Activated naive CD8-positive, alpha-beta T cell (primary cell): ENCODE results near the gene LINS1.
A peak's percentile ranks its signal among the peaks of the same experiment; 100 is the strongest.

Experiments used
- H3K27ac Mint-ChIP-seq: one replicate; pipeline ENCODE4 v1.8.0; 2021; ENCODE audit warnings: mixed read lengths
- H3K27me3 Mint-ChIP-seq: one replicate; pipeline ENCODE4 v1.8.0; 2021; ENCODE audit warnings: mixed read lengths
- H3K36me3 Mint-ChIP-seq: one replicate; pipeline ENCODE4 v1.8.0; 2021; ENCODE audit warnings: mixed read lengths
- H3K4me1 Mint-ChIP-seq: one replicate; pipeline ENCODE4 v1.8.0; 2021; ENCODE audit warnings: low read depth, mixed read lengths
- H3K4me3 Mint-ChIP-seq: one replicate; pipeline ENCODE4 v1.8.0; 2021; ENCODE audit warnings: mild to moderate bottlenecking, mixed read lengths
- H3K9me3 Mint-ChIP-seq: one replicate; pipeline ENCODE4 v1.8.0; 2021; ENCODE audit warnings: low read depth, mixed read lengths

Gene LINS1

GRCh38 chr15:100616700-100617099 lies 14.7 kb upstream of the LINS1 start:
- Mint-ChIP-seq H3K27me3 (no peaks in the 10 kb centered on the region), H3K4me3 (no peak overlapping the region), H3K27ac (no peak overlapping the region), H3K36me3 (peaks cover 10% of the 10 kb centered on the region), H3K4me1 (peaks cover 23% of the 10 kb centered on the region), H3K9me3 (no peaks in the 10 kb centered on the region)

GRCh38 chr15:100615801-100616200 lies 13.8 kb upstream of the LINS1 start:
- H3K36me3 Mint-ChIP-seq: peaks cover 11% of the 10 kb centered on the region
- no peak overlapping the region for H3K4me3 Mint-ChIP-seq
- H3K27me3 Mint-ChIP-seq: no peaks in the 10 kb centered on the region
- H3K27ac Mint-ChIP-seq: no peak overlapping the region
- peaks cover 23% of the 10 kb centered on the region for H3K4me1 Mint-ChIP-seq
- H3K9me3 Mint-ChIP-seq: no peaks in the 10 kb centered on the region

GRCh38 chr15:100614918-100615317 lies 12.9 kb upstream of the LINS1 start:
- no peaks in the 10 kb centered on the region for H3K9me3 Mint-ChIP-seq
- H3K36me3 Mint-ChIP-seq: peaks cover 12% of the 10 kb centered on the region
- no peaks in the 10 kb centered on the region for H3K27me3 Mint-ChIP-seq

GRCh38 chr15:100614336-100614735 lies 12.4 kb upstream of the LINS1 start:
- Mint-ChIP-seq H3K9me3 (no peaks in the 10 kb centered on the region), H3K36me3 (peaks cover 12% of the 10 kb centered on the region), H3K4me3 (no peak overlapping the region), H3K4me1 (peaks cover 24% of the 10 kb centered on the region), H3K27me3 (no peaks in the 10 kb centered on the region), H3K27ac (no peak overlapping the region)

More at GRCh38 chr15:100614918-100615317, 12.9 kb upstream of the LINS1 start:
- H3K27ac Mint-ChIP-seq: no peak overlapping the region
- no peak overlapping the region for H3K4me3 Mint-ChIP-seq
- H3K4me1 Mint-ChIP-seq: peaks cover 24% of the 10 kb centered on the region

- H3K36me3 Mint-ChIP-seq: peaks cover 10% of the 10 kb centered on the region
- H3K9me3 Mint-ChIP-seq: no peaks in the 10 kb centered on the region
Measured at GRCh38 chr15:100613208-100613607, 11.2 kb upstream of the LINS1 start.

GRCh38 chr15:100612539-100612938 lies 10.6 kb upstream of the LINS1 start:
- peaks cover 34% of the 10 kb centered on the region for H3K4me1 Mint-ChIP-seq

More at GRCh38 chr15:100613208-100613607, 11.2 kb upstream of the LINS1 start:
- no peak overlapping the region for H3K4me3 Mint-ChIP-seq
- peaks cover 30% of the 10 kb centered on the region for H3K4me1 Mint-ChIP-seq
- no peaks in the 10 kb centered on the region for H3K27me3 Mint-ChIP-seq
- no peak overlapping the region for H3K27ac Mint-ChIP-seq

GRCh38 chr15:100602823-100603393 lies 924 bp upstream of the LINS1 start:
- Mint-ChIP-seq H3K36me3 (peaks cover 13% of the 10 kb centered on the region), H3K27ac (peak overlapping the region; percentile 92), H3K27me3 (no peaks in the 10 kb centered on the region), H3K9me3 (no peaks in the 10 kb centered on the region), H3K4me3 (no peak overlapping the region), H3K4me1 (peaks cover 63% of the 10 kb centered on the region)

More at GRCh38 chr15:100612539-100612938, 10.6 kb upstream of the LINS1 start:
- H3K27ac Mint-ChIP-seq: no peak overlapping the region
- H3K4me3 Mint-ChIP-seq: no peak overlapping the region
- peaks cover 9% of the 10 kb centered on the region for H3K36me3 Mint-ChIP-seq
- H3K27me3 Mint-ChIP-seq: no peaks in the 10 kb centered on the region
- no peaks in the 10 kb centered on the region for H3K9me3 Mint-ChIP-seq

- no peaks in the 10 kb centered on the region for H3K27me3 Mint-ChIP-seq
- peaks cover 69% of the 10 kb centered on the region for H3K4me1 Mint-ChIP-seq
- H3K4me3 Mint-ChIP-seq: no peak overlapping the region
- H3K36me3 Mint-ChIP-seq: peaks cover 13% of the 10 kb centered on the region
- H3K27ac Mint-ChIP-seq: no peak overlapping the region
- no peaks in the 10 kb centered on the region for H3K9me3 Mint-ChIP-seq
Measured at GRCh38 chr15:100601617-100602063, 344 bp downstream of the LINS1 start.

GRCh38 chr15:100601163-100601562 lies 821 bp downstream of the LINS1 start:
- H3K27ac Mint-ChIP-seq: no peak overlapping the region
- H3K27me3 Mint-ChIP-seq: no peaks in the 10 kb centered on the region
- H3K9me3 Mint-ChIP-seq: no peaks in the 10 kb centered on the region
- H3K4me1 Mint-ChIP-seq: peaks cover 71% of the 10 kb centered on the region
- no peak overlapping the region for H3K4me3 Mint-ChIP-seq
- H3K36me3 Mint-ChIP-seq: peaks cover 12% of the 10 kb centered on the region

- Mint-ChIP-seq H3K36me3 (peaks cover 16% of the 10 kb centered on the region), H3K4me1 (peaks cover 69% of the 10 kb centered on the region), H3K27me3 (no peaks in the 10 kb centered on the region), H3K27ac (no peak overlapping the region), H3K9me3 (no peaks in the 10 kb centered on the region), H3K4me3 (no peak overlapping the region)
Measured at GRCh38 chr15:100598655-100599054, 3.3 kb downstream of the LINS1 start.

GRCh38 chr15:100597862-100598261 lies 4.1 kb downstream of the LINS1 start:
- H3K4me1 Mint-ChIP-seq: peaks cover 72% of the 10 kb centered on the region
- H3K36me3 Mint-ChIP-seq: peaks cover 20% of the 10 kb centered on the region
- H3K4me3 Mint-ChIP-seq: no peak overlapping the region
- H3K27me3 Mint-ChIP-seq: no peaks in the 10 kb centered on the region
- H3K9me3 Mint-ChIP-seq: no peaks in the 10 kb centered on the region
- no peak overlapping the region for H3K27ac Mint-ChIP-seq

GRCh38 chr15:100596792-100597191 lies 5.2 kb downstream of the LINS1 start:
- H3K27ac Mint-ChIP-seq: no peak overlapping the region
- peaks cover 22% of the 10 kb centered on the region for H3K36me3 Mint-ChIP-seq
- H3K4me3 Mint-ChIP-seq: no peak overlapping the region
- H3K9me3 Mint-ChIP-seq: no peaks in the 10 kb centered on the region
- H3K4me1 Mint-ChIP-seq: peaks cover 82% of the 10 kb centered on the region
- H3K27me3 Mint-ChIP-seq: no peaks in the 10 kb centered on the region

- H3K4me1 Mint-ChIP-seq: peaks cover 90% of the 10 kb centered on the region
- peaks cover 25% of the 10 kb centered on the region for H3K36me3 Mint-ChIP-seq
- H3K9me3 Mint-ChIP-seq: no peaks in the 10 kb centered on the region
- no peak overlapping the region for H3K27ac Mint-ChIP-seq
- H3K4me3 Mint-ChIP-seq: no peak overlapping the region
- H3K27me3 Mint-ChIP-seq: no peaks in the 10 kb centered on the region
Measured at GRCh38 chr15:100595964-100596363, 6.0 kb downstream of the LINS1 start.

- Mint-ChIP-seq H3K4me3 (no peak overlapping the region), H3K27ac (peak overlapping the region; percentile 94), H3K9me3 (no peaks in the 10 kb centered on the region)
Measured at GRCh38 chr15:100593431-100593830, 8.6 kb downstream of the LINS1 start.

GRCh38 chr15:100592898-100593297 lies 9.1 kb downstream of the LINS1 start:
- Mint-ChIP-seq H3K4me1 (peaks cover 78% of the 10 kb centered on the region), H3K27me3 (no peaks in the 10 kb centered on the region), H3K27ac (peak overlapping the region; percentile 94), H3K9me3 (peaks cover 3% of the 10 kb centered on the region), H3K4me3 (peak overlapping the region; percentile 61), H3K36me3 (peaks cover 35% of the 10 kb centered on the region)

More at GRCh38 chr15:100593431-100593830, 8.6 kb downstream of the LINS1 start:
- peaks cover 84% of the 10 kb centered on the region for H3K4me1 Mint-ChIP-seq
- H3K27me3 Mint-ChIP-seq: no peaks in the 10 kb centered on the region
- peaks cover 35% of the 10 kb centered on the region for H3K36me3 Mint-ChIP-seq

GRCh38 chr15:100591835-100592234 lies 10.1 kb downstream of the LINS1 start:
- H3K27ac Mint-ChIP-seq: peak overlapping the region; percentile 94
- no peaks in the 10 kb centered on the region for H3K27me3 Mint-ChIP-seq
- H3K4me1 Mint-ChIP-seq: peaks cover 75% of the 10 kb centered on the region
- H3K36me3 Mint-ChIP-seq: peaks cover 35% of the 10 kb centered on the region
- H3K9me3 Mint-ChIP-seq: peaks cover 5% of the 10 kb centered on the region
- peak overlapping the region; percentile 59 for H3K4me3 Mint-ChIP-seq
